H1 (cell line): Measurements from ENCODE around the gene TMEM117. TPM values are rescaled to one million over a fixed set of nuclear protein-coding genes. Genes with fewer than 3 reads are reported as not detected.

Source experiments
- CTCF ChIA-PET: fragments of 300-600 bp; sonication (Branson Sonifier 250); formaldehyde crosslinking; loops from one replicate; lab custom pipeline; 2021; ENCODE audit not compliant: partially characterized antibody; lab: Charles Lee
- POLR2A ChIA-PET: fragments of 300-600 bp; sonication (Branson Sonifier 250); formaldehyde crosslinking; loops from one replicate; lab custom pipeline; 2021; ENCODE audit warnings: inconsistent platforms; ENCODE audit not compliant: partially characterized antibody; lab: Charles Lee
- DNase-seq, 2 experiments: peaks; one replicate each; pipeline versions ENCODE4 v3.0.0 to v3.0.0-alpha.2; 2010 to 2022; ENCODE audit warnings: low spot score in 2 of 2, low read depth in 1 of 2, mixed read lengths in 1 of 2
- FAIRE-seq: peaks from 2 replicates; lab custom pipeline; 2011; peaks lifted over from hg19 to GRCh38; lab: Jason Lieb, UNC
- H2AFZ ChIP-seq: 2 replicates; pipeline ENCODE4 v1.8.1; 2012; ENCODE audit warnings: low read length, inconsistent platforms
- H2AK5ac ChIP-seq: 2 replicates; pipeline ENCODE4 v1.6.1; 2013; ENCODE audit warnings: low read depth, low read length
- H2BK120ac ChIP-seq: replicated peaks from 2 replicates; pipeline ENCODE3; 2013; ENCODE audit warnings: low read depth, low read length, inconsistent platforms
- H2BK12ac ChIP-seq: 2 replicates; pipeline ENCODE4 v1.6.1; 2013; ENCODE audit warnings: low read depth, low read length
- H2BK15ac ChIP-seq: 2 replicates; pipeline ENCODE4 v1.6.1; 2013; ENCODE audit warnings: low read length
- H2BK20ac ChIP-seq: 2 replicates; pipeline ENCODE4 v1.6.1; 2013; ENCODE audit warnings: low read length
- H2BK5ac ChIP-seq: 2 replicates; pipeline ENCODE4 v1.6.1; 2013; ENCODE audit warnings: low read depth, low read length
- H3K14ac ChIP-seq: 2 replicates; pipeline ENCODE4 v1.6.1; 2013; ENCODE audit warnings: inconsistent platforms; ENCODE audit not compliant: insufficient read length
- H3K18ac ChIP-seq: 2 replicates; pipeline ENCODE4 v1.6.1; 2013; ENCODE audit warnings: low read length; ENCODE audit errors: extremely low read depth
- H3K23ac ChIP-seq: 2 replicates; pipeline ENCODE4 v1.6.1; 2013; ENCODE audit warnings: inconsistent platforms; ENCODE audit not compliant: insufficient read length
- H3K23me2 ChIP-seq: 2 replicates; pipeline ENCODE4 v1.6.1; 2013; ENCODE audit warnings: low read depth, low read length
- H3K27ac ChIP-seq: 2 replicates; pipeline ENCODE4 v1.6.1; 2011; ENCODE audit warnings: low read depth, low read length, inconsistent platforms
- H3K27me3 ChIP-seq, 4 experiments: replicated peaks in 1 of 4; 1 replicate in 1 of 4; 2 replicates in 3 of 4; pipeline versions ENCODE4 v1.6.1 to v1.8.1; 2011 to 2013; ENCODE audit warnings: low read length in 3 of 4, mild to moderate bottlenecking in 3 of 4, inconsistent platforms in 2 of 4, mixed read lengths in 2 of 4, moderate library complexity in 1 of 4; ENCODE audit not compliant: control insufficient read depth in 3 of 4, insufficient read depth in 3 of 4; ENCODE audit errors: extremely low read depth in 1 of 4
- H3K36me3 ChIP-seq, 4 experiments: 2 replicates each; pipeline versions ENCODE4 v1.6.1 to v1.8.1; 2011 to 2013; ENCODE audit warnings: mild to moderate bottlenecking in 4 of 4, low read length in 3 of 4, moderate library complexity in 2 of 4, control low read depth in 1 of 4, inconsistent platforms in 1 of 4; ENCODE audit not compliant: insufficient read depth in 4 of 4, control insufficient read depth in 2 of 4
- H3K4ac ChIP-seq: replicated peaks from 2 replicates; pipeline ENCODE3; 2013; ENCODE audit warnings: low read length, low read depth, mixed read lengths, inconsistent platforms; ENCODE audit not compliant: insufficient read length
- H3K4me1 ChIP-seq, 4 experiments: replicated peaks in 1 of 4; 1 replicate in 1 of 4; 2 replicates in 3 of 4; pipeline versions ENCODE4 v1.6.1 to v1.8.1; 2011 to 2013; ENCODE audit warnings: low read length in 3 of 4, inconsistent platforms in 2 of 4, mixed read lengths in 1 of 4; ENCODE audit not compliant: insufficient read depth in 4 of 4, control insufficient read depth in 3 of 4
- H3K4me2 ChIP-seq, 2 experiments: 2 replicates each; pipeline versions ENCODE4 v1.6.1 to v1.8.1; 2011 to 2013; ENCODE audit warnings: low read depth in 2 of 2, low read length in 2 of 2, control low read depth in 1 of 2, inconsistent platforms in 1 of 2, mild to moderate bottlenecking in 1 of 2; ENCODE audit not compliant: insufficient read depth in 1 of 2
- H3K4me3 ChIP-seq, 4 experiments: fragments of 200-600, 300-600 bp in 1 of 4; sonication (generic), shearing (Covaris generic), sonication (Bioruptor Twin) in 1 of 4; 2 replicates each; pipeline versions ENCODE4 v1.5.1 to v1.8.1; 2011 to 2016; ENCODE audit warnings: low read length in 4 of 4, low read depth in 3 of 4, control low read depth in 2 of 4, inconsistent platforms in 2 of 4, mild to moderate bottlenecking in 2 of 4, mixed read lengths in 1 of 4, moderate library complexity in 1 of 4; ENCODE audit not compliant: insufficient read depth in 2 of 4; ENCODE audit errors: extremely low read depth in 1 of 4
- H3K56ac ChIP-seq: replicated peaks from 2 replicates; pipeline ENCODE3; 2013; ENCODE audit warnings: low read depth, mild to moderate bottlenecking, mixed read lengths, low read length, inconsistent platforms; ENCODE audit not compliant: insufficient read length
- H3K79me1 ChIP-seq: 2 replicates; pipeline ENCODE4 v1.6.1; 2013; ENCODE audit warnings: low read depth, low read length, control low read depth
- H3K79me2 ChIP-seq, 2 experiments: 2 replicates each; pipeline versions ENCODE4 v1.6.1 to v1.8.1; 2012 to 2013; ENCODE audit warnings: low read length in 2 of 2, mild to moderate bottlenecking in 2 of 2, inconsistent platforms in 1 of 2; ENCODE audit not compliant: insufficient read depth in 2 of 2, control insufficient read depth in 1 of 2
- H3K9ac ChIP-seq, 4 experiments: replicated peaks in 1 of 4; 1 replicate in 1 of 4; 2 replicates in 3 of 4; pipeline versions ENCODE4 v1.6.1 to v1.8.1; 2011 to 2013; ENCODE audit warnings: low read depth in 3 of 4, low read length in 3 of 4, control low read depth in 2 of 4, mild to moderate bottlenecking in 2 of 4, moderate library complexity in 2 of 4, inconsistent platforms in 1 of 4; ENCODE audit errors: extremely low read depth in 1 of 4
- H3K9me3 ChIP-seq, 2 experiments: 2 replicates each; pipeline versions ENCODE4 v1.6.1 to v1.8.1; 2012 to 2013; ENCODE audit warnings: mild to moderate bottlenecking in 2 of 2, moderate library complexity in 2 of 2, control low read depth in 1 of 2, inconsistent platforms in 1 of 2, low read depth in 1 of 2, low read length in 1 of 2, mixed read lengths in 1 of 2; ENCODE audit not compliant: insufficient read depth in 2 of 2
- H4K20me1 ChIP-seq, 2 experiments: replicated peaks in 1 of 2; 2 replicates each; pipeline versions ENCODE3 to v1.8.1; 2011 to 2013; ENCODE audit warnings: inconsistent platforms in 2 of 2, low read length in 2 of 2, mild to moderate bottlenecking in 1 of 2; ENCODE audit not compliant: insufficient read depth in 2 of 2, control insufficient read depth in 1 of 2
- H4K5ac ChIP-seq: 2 replicates; pipeline ENCODE4 v1.6.1; 2013; ENCODE audit warnings: low read length, low read depth, mixed read lengths, inconsistent platforms; ENCODE audit not compliant: insufficient read length
- H4K8ac ChIP-seq: 2 replicates; pipeline ENCODE4 v1.8.0; 2013; ENCODE audit warnings: mild to moderate bottlenecking, moderate library complexity, low read length, inconsistent platforms; ENCODE audit not compliant: insufficient read depth; ENCODE audit errors: extremely low read depth
- H4K91ac ChIP-seq: replicated peaks from 2 replicates; pipeline ENCODE3; 2013; ENCODE audit warnings: low read length, mixed read lengths, inconsistent platforms; ENCODE audit not compliant: insufficient read length
- CHD1 ChIP-seq: IDR thresholded peaks from 2 replicates; pipeline ENCODE4 v1.6.1; 2012; ENCODE audit warnings: low read depth, low read length, improper control_type of control experiment
- EP300 ChIP-seq, 2 experiments: IDR thresholded peaks; 1 replicate in 1 of 2; 2 replicates in 1 of 2; pipeline ENCODE4 v1.6.1; 2011 to 2012; ENCODE audit warnings: low read depth in 2 of 2, low read length in 2 of 2, mild to moderate bottlenecking in 2 of 2, borderline replicate concordance in 1 of 2, inconsistent platforms in 1 of 2, moderate library complexity in 1 of 2
- EZH2 ChIP-seq: fragments of 200-600 bp; sonication (generic); IDR thresholded peaks from 2 replicates; pipeline ENCODE4 v1.7.1; 2012; ENCODE audit warnings: low read depth, mild to moderate bottlenecking, moderate library complexity, low read length, inconsistent platforms; ENCODE audit not compliant: severe bottlenecking
- GABPA ChIP-seq: IDR thresholded peaks from 2 replicates; pipeline ENCODE4 v1.6.1; 2011; ENCODE audit warnings: mild to moderate bottlenecking, low read length, moderate library complexity, borderline replicate concordance; ENCODE audit not compliant: insufficient read depth
- JUND ChIP-seq: IDR thresholded peaks from 2 replicates; pipeline ENCODE4 v1.6.1; 2011; ENCODE audit warnings: mild to moderate bottlenecking, improper control_type of control experiment, low read length
- POLR2A ChIP-seq, 2 experiments: IDR thresholded peaks; 1 replicate in 1 of 2; 2 replicates in 1 of 2; pipeline ENCODE4 v1.6.1; 2011; ENCODE audit warnings: low read depth in 2 of 2, low read length in 2 of 2, mild to moderate bottlenecking in 2 of 2; ENCODE audit errors: control extremely low read depth in 1 of 2
- RNF2 ChIP-seq: fragments of 200-900, 300-1000 bp; sonication (generic); IDR thresholded peaks from 2 replicates; pipeline ENCODE4 v1.7.1; 2016; ENCODE audit warnings: borderline replicate concordance, low read depth, mild to moderate bottlenecking, antibody characterized with exemption, low read length; ENCODE audit not compliant: poor library complexity, severe bottlenecking; ENCODE audit errors: missing control alignments
- TAF1 ChIP-seq: IDR thresholded peaks from 2 replicates; pipeline ENCODE4 v1.6.1; 2011; ENCODE audit warnings: mild to moderate bottlenecking, low read depth, low read length
- TEAD4 ChIP-seq: IDR thresholded peaks from 2 replicates; pipeline ENCODE4 v1.6.1; 2012; ENCODE audit warnings: low read depth, low read length, inconsistent platforms, mixed read lengths
- WGBS, 2 experiments: shearing (Covaris generic) in 1 of 2; methylation state at CpG; one replicate each; pipeline versions ENCODE4 v1.1.6 to v1.1.7; 2013 to 2015; ENCODE audit warnings: low lambda C conversion rate in 2 of 2, mixed read lengths in 2 of 2, inconsistent platforms in 1 of 2, low coverage in 1 of 2, missing lambda C conversion rate in 1 of 2; ENCODE audit not compliant: insufficient replicate concordance in 2 of 2, insufficient coverage in 1 of 2, insufficient read length in 1 of 2; ENCODE audit errors: extremely low coverage in 1 of 2, missing lambda C conversion rate in 1 of 2; 5-methylcytosine and 5-hydroxymethylcytosine counted together
- polyA plus RNA-seq, 7 experiments: library from polyadenylated mRNA; depleted of rRNA in 3 of 7; stranded (reverse) in 5 of 7; unstranded in 2 of 7; fragments of >200 nt in 5 of 7; fragments of 200-250 nt in 2 of 7; gene quantifications; 1 replicate in 5 of 7; 2 replicates in 1 of 7; 4 replicates in 1 of 7; pipeline versions ENCODE4 v1.2.1 to v1.2.3, GENCODE V29; 2011 to 2013; ENCODE audit warnings: missing spikeins in 2 of 7, mixed read lengths in 2 of 7
- total RNA-seq: library from RNA; stranded (reverse); fragmentation: NEBNext Ultra II Directional; extraction: Animal tissue kit (Norgen Biotek cat#: 25700); gene quantifications from 2 replicates; pipeline ENCODE4 v1.2.1, GENCODE V29; 2021
- TF ChIP-seq, protein P1 (sequence below): IDR thresholded peaks from 2 replicates; pipeline ENCODE4 v1.6.1; 2011; ENCODE audit warnings: low read depth, mild to moderate bottlenecking, low read length; ENCODE audit not compliant: insufficient read depth

TMEM117 gene
- total and polyA plus RNA-seq, 2 of the 8 experiments (the other 6 are each of a cell fraction or from before 2014, with no cell fraction given) = 0.80 to 1.4 TPM

DNA sequence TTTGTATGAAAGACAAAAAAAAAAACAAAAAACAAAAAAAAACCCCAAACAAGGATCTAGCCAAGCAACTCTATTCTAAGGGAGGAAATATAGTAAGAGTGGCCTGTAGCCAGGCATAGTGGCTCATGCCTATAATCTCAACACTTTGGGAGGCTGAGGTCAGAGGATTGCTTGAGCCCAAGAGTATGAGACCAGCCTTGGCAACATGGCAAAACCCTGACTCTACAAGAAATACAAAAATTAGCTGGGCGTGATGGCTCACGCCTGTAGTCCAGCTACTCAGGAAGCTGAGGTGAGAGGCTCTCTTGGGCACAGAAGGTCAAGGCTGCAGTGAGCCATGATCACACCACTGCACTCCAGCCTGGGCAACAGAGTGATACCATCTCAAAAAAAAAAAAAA, 47.9 kb downstream of the TMEM117 start:
- Histone ChIP-seq H3K23ac (no peak overlapping the region), H3K79me1 (no peaks in the 10 kb centered on the region), H3K27ac (no peak overlapping the region), H3K14ac (no peak overlapping the region), H3K18ac (no peak overlapping the region), H2BK20ac (no peak overlapping the region), H2BK5ac (no peak overlapping the region), H4K8ac (no peak overlapping the region), H2BK120ac (no peak overlapping the region), H3K4ac (no peak overlapping the region), H2AFZ (no peak overlapping the region), H3K27me3 (no peaks in the 10 kb centered on the region), H3K36me3 (no peaks in the 10 kb centered on the region), H4K91ac (no peak overlapping the region), H3K9me3 (no peaks in the 10 kb centered on the region), H2BK15ac (no peak overlapping the region), H2BK12ac (no peak overlapping the region), H3K4me2 (no peak overlapping the region), H2AK5ac (no peak overlapping the region), H3K4me1 (no peaks in the 10 kb centered on the region), H3K23me2 (no peaks in the 10 kb centered on the region), H3K9ac (no peak overlapping the region), H4K20me1 (no peaks in the 10 kb centered on the region), H3K56ac (no peak overlapping the region), H3K79me2 (no peaks in the 10 kb centered on the region), H4K5ac (no peak overlapping the region), H3K4me3 (no peak overlapping the region)
- FAIRE-seq (no peak), DNase-seq (no peak)
- 100% methylated on average over 2 of the region's 2 CpGs; no CpG with 5 or more reads in 1 of the 2 experiments for WGBS, 2 experiments
- TF ChIP-seq RNF2 (no peak), TEAD4 (no peak), POLR2A (IDR thresholded peaks at IDR 0.05; ENCODE audit: control extremely low read depth in 1 of 2, low read depth in 2 of 2, low read length in 2 of 2) (no peak), JUND (no peak), CHD1 (no peak), EZH2 (no peak), GABPA (no peak), EP300 (IDR thresholded peaks at IDR 0.05; ENCODE audit: borderline replicate concordance in 1 of 2, low read depth in 2 of 2, low read length in 2 of 2) (no peak), TAF1 (no peak)
- TF ChIP-seq, protein P1, sequence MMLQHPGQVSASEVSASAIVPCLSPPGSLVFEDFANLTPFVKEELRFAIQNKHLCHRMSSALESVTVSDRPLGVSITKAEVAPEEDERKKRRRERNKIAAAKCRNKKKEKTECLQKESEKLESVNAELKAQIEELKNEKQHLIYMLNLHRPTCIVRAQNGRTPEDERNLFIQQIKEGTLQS = no peak
- POLR2A ChIA-PET = no interaction called here
- CTCF ChIA-PET = interaction anchor here (1.2 to 9.2 kb wide), 6 partner anchors 48 to 449 kb away, joined by 3 to 113 read pairs (median 6); partner anchors contain the start of genes TMEM117 and TWF1
